ENCODE measurements around the gene PSMC6.

DNA sequence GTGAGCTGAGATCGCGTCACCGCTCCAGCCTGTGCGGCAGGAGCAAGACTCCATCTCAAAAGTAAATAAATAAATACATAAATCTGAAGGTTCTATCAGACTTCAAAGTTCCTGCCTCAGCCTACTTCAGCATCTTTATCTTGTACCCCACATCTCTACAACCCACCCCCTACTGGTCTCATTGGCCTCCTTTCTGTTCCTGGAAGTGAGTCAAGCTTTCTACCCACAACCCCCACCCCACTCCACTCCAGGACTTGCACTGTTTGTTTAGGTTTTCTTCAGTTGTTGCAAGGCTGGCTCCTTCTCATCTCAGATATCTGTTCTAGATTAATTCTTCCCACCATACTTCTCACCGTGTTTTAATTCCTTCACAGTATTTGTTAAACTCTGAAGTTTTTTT, 714 bp upstream of the PSMC6 start:
- no peak for TF ChIP-seq ZNF274 (IDR thresholded peaks at IDR 0.05; ENCODE audit: low read depth, low read length)
- no peak for TF ChIP-seq YY1 (IDR thresholded peaks at IDR 0.05; ENCODE audit: insufficient read depth, insufficient read length)
